ENCODE data around the gene ZNF415.

Gene ZNF415

DNA sequence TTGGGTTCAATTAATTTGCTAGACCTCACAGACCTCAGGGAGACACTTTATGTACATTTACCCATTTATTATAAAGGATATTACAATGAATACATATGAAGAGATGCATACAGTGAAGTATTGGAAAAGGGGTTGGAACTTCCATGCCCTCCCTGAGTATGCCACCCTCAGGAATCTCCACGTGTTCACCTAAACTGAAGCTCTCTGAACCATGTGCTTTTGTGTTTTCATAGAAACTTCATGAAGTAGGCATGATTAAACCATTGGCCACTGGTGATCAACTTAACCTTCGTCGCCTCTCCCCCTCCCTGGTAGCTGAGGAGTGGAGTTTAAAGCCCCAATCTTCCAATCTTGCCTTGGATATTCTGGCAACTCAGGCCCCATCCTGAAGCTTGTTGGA, 49.8 kb downstream of the ZNF415 start:
- H3K9ac ChIP-seq (ENCODE audit: low read depth, low read length) = no peak overlapping the region

GRCh38 chr19:53079313-53079924, 53.3 kb downstream of the ZNF415 start:
- Histone ChIP-seq H3K9me3 (ENCODE audit: insufficient read depth, low read depth, low read length) (no peaks in the 10 kb centered on the region), H3K27ac (ENCODE audit: low read length) (no peak overlapping the region), H3K4me3 (ENCODE audit: low read length) (no peak overlapping the region), H3K27me3 (ENCODE audit: insufficient read depth, low read length) (no peaks in the 10 kb centered on the region), H3K36me3 (ENCODE audit: insufficient read depth, low read depth, low read length) (peaks cover 46% of the 10 kb centered on the region), H3K4me1 (ENCODE audit: insufficient read depth, low read length) (no peaks in the 10 kb centered on the region), H3K9ac (ENCODE audit: low read depth, low read length) (no peak overlapping the region)

More for the DNA sequence above, 49.8 kb downstream of the ZNF415 start:
- H3K4me3 ChIP-seq (ENCODE audit: low read length) = no peak overlapping the region
- no peaks in the 10 kb centered on the region for H3K9me3 ChIP-seq (ENCODE audit: insufficient read depth, low read depth, low read length)
- H3K27ac ChIP-seq (ENCODE audit: low read length) = no peak overlapping the region
- H3K4me1 ChIP-seq (ENCODE audit: insufficient read depth, low read length) = no peaks in the 10 kb centered on the region
- H3K36me3 ChIP-seq (ENCODE audit: insufficient read depth, low read depth, low read length) = peaks cover 60% of the 10 kb centered on the region
- no peaks in the 10 kb centered on the region for H3K27me3 ChIP-seq (ENCODE audit: insufficient read depth, low read length)

DNA sequence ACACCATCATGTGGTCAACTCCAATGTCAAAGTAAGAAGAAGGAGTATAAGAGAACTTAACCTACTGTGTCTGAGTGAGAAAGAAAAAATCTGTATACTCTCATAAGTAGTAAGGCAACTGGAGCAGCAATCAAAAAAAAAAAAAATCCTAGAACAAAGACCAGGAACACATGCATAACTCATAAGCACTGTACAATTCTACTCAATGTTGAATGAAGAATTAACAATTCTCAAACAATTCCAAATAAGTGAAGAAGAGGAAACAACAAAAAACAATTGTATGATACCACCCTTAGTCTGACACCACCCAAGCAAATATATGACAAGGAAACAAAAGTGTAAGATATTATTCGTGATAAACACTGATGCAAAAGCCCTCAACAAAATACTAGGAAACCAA, 54.0 kb downstream of the ZNF415 start:
- Histone ChIP-seq H3K9ac (ENCODE audit: low read depth, low read length) (no peak overlapping the region), H3K4me3 (ENCODE audit: low read length) (no peak overlapping the region), H3K27me3 (ENCODE audit: insufficient read depth, low read length) (no peaks in the 10 kb centered on the region), H3K36me3 (ENCODE audit: insufficient read depth, low read depth, low read length) (peaks cover 45% of the 10 kb centered on the region; the same call in 1 of the 2 replicates), H3K4me1 (ENCODE audit: insufficient read depth, low read length) (no peaks in the 10 kb centered on the region), H3K9me3 (ENCODE audit: insufficient read depth, low read depth, low read length) (no peaks in the 10 kb centered on the region), H3K27ac (ENCODE audit: low read length) (no peak overlapping the region)

- H3K9ac ChIP-seq (ENCODE audit: low read depth, low read length) = no peak overlapping the region
- H3K4me1 ChIP-seq (ENCODE audit: insufficient read depth, low read length) = no peaks in the 10 kb centered on the region
- H3K9me3 ChIP-seq (ENCODE audit: insufficient read depth, low read depth, low read length) = no peaks in the 10 kb centered on the region; the same call in 1 of the 2 replicates
- H3K4me3 ChIP-seq (ENCODE audit: low read length) = no peak overlapping the region
- no peak overlapping the region for H3K27ac ChIP-seq (ENCODE audit: low read length)
- no peaks in the 10 kb centered on the region for H3K27me3 ChIP-seq (ENCODE audit: insufficient read depth, low read length)
- peaks cover 49% of the 10 kb centered on the region for H3K36me3 ChIP-seq (ENCODE audit: insufficient read depth, low read depth, low read length)
These were observed 55.7 kb downstream of the ZNF415 start for GRCh38 chr19:53076984-53077383.

- no peaks in the 10 kb centered on the region for H3K27me3 ChIP-seq (ENCODE audit: insufficient read depth, low read length)
- peaks cover 46% of the 10 kb centered on the region for H3K9me3 ChIP-seq (ENCODE audit: insufficient read depth, low read depth, low read length)
- H3K4me3 ChIP-seq (ENCODE audit: low read length) = no peak overlapping the region; the same call in 1 of the 2 replicates
- H3K27ac ChIP-seq (ENCODE audit: low read length) = no peak overlapping the region
- no peak overlapping the region for H3K9ac ChIP-seq (ENCODE audit: low read depth, low read length)
- peaks cover 58% of the 10 kb centered on the region for H3K36me3 ChIP-seq (ENCODE audit: insufficient read depth, low read depth, low read length)
- no peaks in the 10 kb centered on the region for H3K4me1 ChIP-seq (ENCODE audit: insufficient read depth, low read length)
These were observed 63.9 kb downstream of the ZNF415 start for GRCh38 chr19:53068834-53069233.

GRCh38 chr19:53068199-53068598, 64.5 kb downstream of the ZNF415 start:
- no peak overlapping the region for H3K27ac ChIP-seq (ENCODE audit: low read length)
- H3K36me3 ChIP-seq (ENCODE audit: insufficient read depth, low read depth, low read length) = peaks cover 52% of the 10 kb centered on the region
- H3K9ac ChIP-seq (ENCODE audit: low read depth, low read length) = no peak overlapping the region

GRCh38 chr19:53057904-53058580, 74.7 kb downstream of the ZNF415 start:
- H3K27me3 ChIP-seq (ENCODE audit: insufficient read depth, low read length) = peaks cover 17% of the 10 kb centered on the region; the same call in 1 of the 2 replicates
- H3K4me1 ChIP-seq (ENCODE audit: insufficient read depth, low read length) = no peaks in the 10 kb centered on the region
- no peak overlapping the region for H3K27ac ChIP-seq (ENCODE audit: low read length)
- no peaks in the 10 kb centered on the region for H3K36me3 ChIP-seq (ENCODE audit: insufficient read depth, low read depth, low read length)
- H3K9me3 ChIP-seq (ENCODE audit: insufficient read depth, low read depth, low read length) = no peaks in the 10 kb centered on the region; the same call in none of the 2 replicates
- peak overlapping the region; percentile 51; the same call in 1 of the 2 replicates for H3K9ac ChIP-seq (ENCODE audit: low read depth, low read length)
- peak overlapping the region; percentile 60; the same call in 1 of the 2 replicates for H3K4me3 ChIP-seq (ENCODE audit: low read length)

More at GRCh38 chr19:53068199-53068598, 64.5 kb downstream of the ZNF415 start:
- no peak overlapping the region; the same call in 1 of the 2 replicates for H3K4me3 ChIP-seq (ENCODE audit: low read length)
- no peaks in the 10 kb centered on the region for H3K4me1 ChIP-seq (ENCODE audit: insufficient read depth, low read length)
- H3K27me3 ChIP-seq (ENCODE audit: insufficient read depth, low read length) = no peaks in the 10 kb centered on the region
- H3K9me3 ChIP-seq (ENCODE audit: insufficient read depth, low read depth, low read length) = peaks cover 51% of the 10 kb centered on the region

Data from iPS-20b (cell line).